GM21528 (cell line): ENCODE measurements around the gene PIP4P1.
"Not testable (repeated sequence)": the region's sequence is repeated elsewhere in the genome, so short reads cannot be mapped to it uniquely, and the experiment has no call there.

ENCODE experiments used
- ATAC-seq: cut with Tn5 transposase; IDR thresholded peaks from one replicate; pipeline ENCODE4 v1.9.1; 2021; ENCODE audit warnings: mild to moderate bottlenecking, moderate library complexity; ENCODE audit not compliant: unreplicated experiment, low FRiP score

PIP4P1 gene

DNA sequence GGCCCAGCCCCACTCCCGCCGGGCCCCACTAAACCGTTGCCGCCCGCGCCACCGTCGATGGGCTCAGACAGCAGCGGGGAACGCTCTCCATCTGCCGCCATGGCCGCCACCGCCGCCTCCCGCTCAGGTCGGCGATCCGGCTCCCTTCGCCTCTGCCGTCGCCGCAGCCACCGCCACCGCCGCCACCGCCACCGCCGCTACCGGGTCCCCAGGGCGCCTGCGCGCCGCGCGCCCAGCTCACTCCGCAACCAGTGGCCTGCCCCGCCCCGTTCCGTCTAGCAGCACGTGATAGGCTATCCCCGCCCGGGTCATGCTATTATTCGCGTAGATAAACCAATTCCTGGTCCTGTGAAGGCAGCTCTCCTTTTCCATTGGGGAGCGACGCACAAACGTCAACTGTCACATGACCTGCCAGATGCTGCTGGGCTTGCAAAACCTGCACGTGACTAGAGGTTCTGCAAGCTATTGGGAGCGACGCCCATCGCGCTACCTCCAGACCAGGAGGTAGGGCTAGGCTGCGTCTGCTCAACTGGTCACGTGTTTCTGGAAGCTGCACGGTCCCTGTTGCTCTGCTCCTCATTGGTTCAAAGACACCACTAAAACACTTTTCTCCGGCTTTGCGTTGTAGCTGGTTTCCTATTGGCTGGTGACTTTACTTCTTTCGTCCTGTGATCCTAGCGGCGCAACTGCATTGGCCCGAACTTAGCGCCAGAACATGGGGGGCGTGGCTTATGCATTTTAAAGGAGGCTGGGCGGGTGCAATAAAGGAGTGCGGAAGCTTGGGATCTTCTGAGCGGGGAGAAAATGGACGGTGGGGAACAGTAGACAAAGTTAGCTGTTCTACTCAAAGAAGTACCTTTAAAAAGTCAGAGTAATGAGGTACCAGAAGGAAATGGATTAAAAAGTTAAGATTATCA lies at the start of gene PIP4P1:
Gene PIP4P1, minus strand, starts transcription at position 210 of the 917 bp plus-strand sequence. Its CDS starts 109 bp downstream, at position 101.
- ATAC-seq: peak; percentile 95

- ATAC-seq: no peak
Observed at GRCh38 chr14:20508367-20508766, 47.1 kb upstream of the PIP4P1 start.

- not testable (repeated sequence) for ATAC-seq
Observed at GRCh38 chr14:20507537-20507936, 46.3 kb upstream of the PIP4P1 start.

GRCh38 chr14:20506752-20507151 lies 45.5 kb upstream of the PIP4P1 start:
- ATAC-seq: not testable (repeated sequence)

DNA sequence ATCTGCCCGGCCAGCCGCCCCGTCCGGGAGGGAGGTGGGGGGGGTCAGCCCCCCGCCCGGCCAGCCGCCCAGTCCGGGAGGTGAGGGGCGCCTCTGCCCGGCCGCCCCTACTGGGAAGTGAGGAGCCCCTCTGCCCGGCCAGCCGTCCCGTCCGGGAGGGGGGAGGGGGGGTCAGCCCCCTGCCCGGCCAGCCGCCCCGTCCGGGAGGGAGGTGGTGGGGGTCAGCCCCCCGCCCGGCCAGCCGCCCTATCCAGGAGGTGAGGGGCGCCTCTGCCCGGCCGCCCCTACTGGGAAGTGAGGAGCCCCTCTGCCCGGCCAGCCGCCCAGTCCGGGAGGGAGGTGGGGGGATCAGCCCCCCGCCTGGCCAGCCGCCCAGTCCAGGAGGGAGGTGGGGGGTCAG lies 45.0 kb upstream of the PIP4P1 start:
- ATAC-seq: not testable (repeated sequence)

DNA sequence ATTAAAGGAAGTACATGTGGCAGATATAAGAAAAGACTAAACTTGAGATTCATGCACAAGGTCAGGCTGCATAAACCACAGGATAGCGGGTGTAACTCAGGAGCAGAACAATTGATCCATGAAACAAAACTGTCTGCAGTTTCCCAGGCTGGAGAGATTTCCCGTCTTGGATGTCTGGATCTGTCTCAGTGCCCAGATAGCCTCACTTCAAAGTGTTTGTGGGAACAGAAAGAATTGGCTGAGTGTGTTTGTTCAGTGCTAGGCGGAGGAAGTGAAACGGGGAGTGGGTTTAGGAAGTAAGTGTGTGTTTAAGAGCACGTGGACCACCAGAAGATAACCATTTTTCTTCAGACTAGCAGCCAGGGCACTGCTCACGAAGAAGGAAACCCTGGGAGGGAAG lies 42.7 kb upstream of the PIP4P1 start:
- ATAC-seq: no peak

GRCh38 chr14:20501346-20501745 lies 40.1 kb upstream of the PIP4P1 start:
- no peak for ATAC-seq

- ATAC-seq: no peak
Observed at GRCh38 chr14:20499881-20500280, 38.6 kb upstream of the PIP4P1 start.

DNA sequence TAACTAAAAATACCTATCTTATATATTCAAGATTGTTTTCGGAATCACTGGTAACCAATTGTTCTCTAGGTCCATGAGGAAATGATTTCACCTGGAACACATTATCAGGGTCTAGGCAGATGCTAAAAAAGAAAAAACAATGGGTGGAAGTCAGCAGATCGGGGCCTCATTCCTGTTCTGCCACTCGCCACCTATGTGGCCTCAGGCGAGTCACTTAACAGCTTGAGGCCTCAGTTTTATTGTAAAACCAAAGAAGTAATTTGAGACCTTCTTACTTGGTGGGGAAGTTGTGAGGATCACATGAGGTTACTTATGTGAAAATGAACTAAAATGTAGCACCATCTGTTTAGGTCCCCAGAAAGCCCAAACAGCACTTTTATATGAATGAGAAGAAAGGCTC lies 37.9 kb upstream of the PIP4P1 start:
- ATAC-seq: no peak

- no peak for ATAC-seq
Observed at GRCh38 chr14:20498622-20499021, 37.4 kb upstream of the PIP4P1 start.

DNA sequence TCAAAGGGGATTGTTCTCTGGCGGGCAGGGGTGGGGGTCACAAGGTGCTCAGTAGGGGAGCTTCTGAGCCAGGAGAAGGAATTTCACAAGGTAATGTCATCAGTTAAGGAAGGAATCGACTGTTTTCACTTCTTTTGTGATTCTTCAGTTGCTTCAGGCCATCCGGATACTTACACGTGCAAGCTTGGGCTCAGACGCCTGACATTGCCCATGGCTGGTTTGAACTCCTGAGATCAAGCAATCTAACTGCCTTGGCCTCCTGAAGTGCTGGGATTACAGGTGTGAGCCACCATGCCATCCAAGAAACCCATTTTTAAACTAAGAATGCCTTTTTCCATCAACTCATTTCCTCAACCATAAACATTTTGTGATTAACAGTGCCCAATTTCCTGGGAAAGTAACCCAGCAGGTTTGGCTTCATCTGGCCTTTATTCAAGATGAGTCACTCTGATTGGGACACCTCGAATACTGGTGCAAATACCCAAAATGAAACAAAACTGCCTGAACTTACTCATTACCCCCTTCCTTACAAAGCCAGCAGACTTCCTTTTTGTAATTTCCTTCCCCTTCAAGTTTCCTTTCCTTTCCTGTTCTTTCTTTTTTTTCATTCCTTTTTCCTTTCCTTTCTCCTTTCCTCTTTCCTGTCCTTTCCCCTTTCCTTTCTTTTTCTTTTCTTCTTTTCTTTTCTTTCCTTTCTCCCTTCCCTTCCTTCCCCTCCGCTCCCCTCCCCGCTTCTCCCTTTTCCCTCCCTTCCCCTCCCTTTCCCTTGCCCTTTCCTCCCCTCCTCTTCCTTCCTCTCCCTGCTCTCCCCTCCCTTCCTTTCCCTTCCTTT lies 33.9 kb upstream of the PIP4P1 start:
- no peak for ATAC-seq

DNA sequence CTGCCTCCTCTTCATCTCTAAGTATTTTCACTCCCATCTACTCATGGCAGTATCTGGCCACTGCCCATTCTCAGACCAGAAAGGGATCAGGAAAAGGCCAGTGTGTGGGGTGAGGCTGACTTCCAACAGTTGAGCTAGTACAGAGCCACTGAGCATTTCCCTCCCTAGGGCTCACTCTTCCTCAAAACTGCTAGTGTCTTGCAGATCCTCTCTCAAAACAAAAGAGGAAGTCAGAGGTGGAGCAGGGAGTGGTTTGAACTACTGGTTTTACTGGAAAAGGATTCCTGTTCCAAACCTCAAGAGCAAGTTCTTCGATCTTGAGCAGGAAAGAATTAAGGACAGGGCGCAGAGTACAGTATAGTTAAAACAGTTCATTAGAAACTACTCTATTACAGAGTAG lies 32.4 kb upstream of the PIP4P1 start:
- no peak for ATAC-seq

GRCh38 chr14:20492486-20492885 lies 31.3 kb upstream of the PIP4P1 start:
- no peak for ATAC-seq

DNA sequence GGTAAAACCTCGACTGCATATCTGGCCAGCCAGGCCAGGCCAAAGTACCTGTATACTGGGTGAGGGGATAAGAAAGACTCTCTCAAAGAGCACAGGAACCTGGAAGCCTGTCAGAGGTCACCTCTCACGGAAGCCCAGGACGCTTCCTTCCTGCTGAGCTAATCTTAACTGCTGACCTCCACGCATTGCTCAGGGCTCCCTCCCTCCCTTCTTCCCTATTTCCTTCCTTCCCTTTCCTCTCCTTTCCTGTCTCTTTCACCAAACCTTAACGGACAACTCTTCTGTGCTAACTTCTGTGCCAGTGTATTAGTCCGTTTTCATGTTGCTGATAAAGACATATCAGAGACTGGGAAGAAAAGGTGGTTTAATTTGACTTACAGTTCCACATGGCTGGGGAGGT lies 29.3 kb upstream of the PIP4P1 start:
- ATAC-seq: no peak

DNA sequence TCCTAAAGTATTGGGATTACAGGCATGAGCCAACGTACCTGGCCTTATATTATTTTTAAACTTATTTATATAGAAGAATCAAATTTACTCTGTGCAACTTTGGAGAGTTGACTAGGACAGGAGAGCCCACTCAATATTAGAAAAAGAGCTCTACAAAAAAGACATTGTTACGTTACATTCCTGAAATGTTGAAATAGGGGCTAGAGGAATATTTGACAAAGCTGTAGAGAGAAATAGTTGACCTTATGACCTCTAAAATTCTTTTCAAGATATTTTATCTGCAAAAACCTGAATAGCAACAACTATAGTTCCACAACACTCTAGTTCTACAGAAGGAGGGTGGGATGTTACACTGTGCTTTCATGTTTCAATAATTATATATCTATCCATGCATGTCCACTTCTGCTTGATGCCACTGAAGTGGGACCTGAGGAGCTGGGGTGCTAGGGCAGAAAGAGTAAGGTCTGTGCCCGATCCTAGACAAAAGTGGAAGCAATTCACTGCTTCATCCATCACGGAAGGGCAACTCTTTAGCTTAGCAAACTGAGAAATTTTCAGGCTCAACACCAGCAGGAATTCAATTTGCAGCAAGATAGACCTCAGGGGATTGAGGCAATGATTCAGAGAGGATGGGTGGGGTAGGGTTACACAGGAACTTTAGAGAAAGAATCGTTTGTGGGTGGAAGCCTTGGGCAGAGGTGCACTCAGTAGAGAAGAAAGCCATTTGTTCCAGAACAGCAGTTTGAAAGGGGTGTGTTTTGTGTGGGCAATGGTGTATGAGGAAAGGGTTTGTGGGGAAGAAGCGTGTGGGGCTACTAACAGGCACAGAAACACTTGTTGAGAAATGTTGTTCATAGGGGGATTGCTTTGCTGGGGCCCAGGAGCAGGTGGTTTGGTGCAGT lies 28.1 kb upstream of the PIP4P1 start:
- ATAC-seq: peak; percentile 57

GRCh38 chr14:20487396-20487725 lies 26.1 kb upstream of the PIP4P1 start:
- ATAC-seq: no peak

- ATAC-seq: no peak
Observed at GRCh38 chr14:20486684-20487395, 25.6 kb upstream of the PIP4P1 start.

DNA sequence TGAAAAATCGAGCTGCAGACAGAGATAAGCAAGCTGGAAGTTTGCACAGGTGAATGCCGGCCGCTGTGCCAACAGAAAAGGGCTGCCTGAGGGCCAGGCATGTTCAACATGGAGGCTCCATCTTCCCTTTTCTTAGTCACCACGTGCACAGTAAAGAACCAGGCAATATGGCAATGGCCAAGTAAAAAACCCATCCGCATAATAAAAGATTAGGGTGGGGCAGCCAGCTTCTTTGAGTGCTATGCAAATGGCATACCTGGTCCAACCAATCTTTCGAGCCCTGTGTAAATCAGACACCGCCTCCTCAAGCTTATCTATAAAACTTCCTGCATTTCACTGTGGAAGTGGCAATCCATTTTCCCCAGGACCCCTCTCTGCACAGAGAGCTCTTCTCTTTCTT lies 24.7 kb upstream of the PIP4P1 start:
- ATAC-seq: no peak

- no peak for ATAC-seq
Observed at GRCh38 chr14:20482382-20482781, 21.1 kb upstream of the PIP4P1 start.

- ATAC-seq: no peak
Observed at GRCh38 chr14:20478894-20479293, 17.7 kb upstream of the PIP4P1 start.
